ENCODE results near the gene CPA5. TPM values are rescaled to one million over a fixed set of nuclear protein-coding genes. Genes with fewer than 3 reads are reported as not detected.

The CPA5 gene
- total and polyA plus RNA-seq, 9 of the 15 experiments (the other 6 are each of a cell fraction or from before 2014, with no cell fraction given): 0.13 to 2.4 (median 0.91) TPM

DNA sequence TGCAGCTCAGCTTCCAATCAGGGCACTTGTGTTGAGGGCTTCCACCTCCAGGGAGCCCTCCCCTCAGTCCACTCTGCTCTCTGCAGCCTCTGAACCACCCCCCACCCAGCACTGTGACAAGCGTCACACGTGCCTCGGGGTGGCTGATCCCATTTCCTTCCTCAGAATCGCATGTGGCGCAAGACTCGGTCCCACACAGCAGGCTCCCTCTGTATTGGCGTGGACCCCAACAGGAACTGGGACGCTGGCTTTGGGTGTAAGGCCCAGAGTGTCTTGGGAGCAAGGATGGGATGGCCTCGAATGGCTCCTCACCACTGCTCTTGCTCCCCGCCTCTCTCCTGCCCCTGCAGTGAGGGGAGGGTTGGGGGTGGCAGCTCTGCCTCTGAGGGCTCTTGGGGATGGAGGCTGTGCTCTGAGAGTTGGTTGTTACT is 39.8 kb downstream of the CPA5 start:
- Histone ChIP-seq H4K20me1 (replicated peaks; ENCODE audit: control insufficient read depth, insufficient read depth, low read length) (no peaks in the 10 kb centered on the region), H3K4me3 (no peak overlapping the region), H3K36me3 (ENCODE audit: control insufficient read depth, insufficient read depth, low read length) (no peaks in the 10 kb centered on the region), H3K9me3 (replicated peaks; ENCODE audit: control insufficient read depth, insufficient read depth, low read depth, low read length) (no peaks in the 10 kb centered on the region), H3K4me2 (ENCODE audit: insufficient read depth, low read length) (no peak overlapping the region), H3K27me3 (ENCODE audit: control insufficient read depth in 2 of 2, insufficient read depth in 2 of 2, low read length in 2 of 2) (peaks cover 5 to 35% of the 10 kb centered on the region in 2 experiments; a peak in 4 of 5 replicates), H3K79me2 (ENCODE audit: control insufficient read depth, insufficient read depth, low read length) (no peaks in the 10 kb centered on the region), H3K27ac (ENCODE audit: extremely low read depth, low read depth, low read length) (no peak overlapping the region), H3K9me1 (ENCODE audit: control insufficient read depth, insufficient read depth, low read length) (no peaks in the 10 kb centered on the region), H3K9ac (ENCODE audit: insufficient read depth in 1 of 2, low read depth in 2 of 2, low read length in 2 of 2) (no peak overlapping the region), H3K4me1 (replicated peaks in 1 of 2; ENCODE audit: control insufficient read depth in 2 of 2, insufficient read depth in 2 of 2, low read length in 2 of 2) (peaks cover 7 to 22% of the 10 kb centered on the region in 2 experiments; a peak in 4 of 5 replicates), H2AFZ (ENCODE audit: low read depth, low read length) (no peak overlapping the region)
- 27% methylated on average over 10 of the region's 10 CpGs for WGBS (ENCODE audit: insufficient coverage, low coverage, missing lambda C conversion rate)
- TF ChIP-seq MECOM (CRISPR knock-in tag; IDR thresholded peaks at IDR 0.05) (no peak), ARHGAP35 (IDR thresholded peaks at IDR 0.05; ENCODE audit: partially characterized antibody) (no peak), NFATC3 (IDR thresholded peaks at IDR 0.05) (no peak), MTF1 (CRISPR knock-in tag; IDR thresholded peaks at IDR 0.05; ENCODE audit: borderline replicate concordance) (no peak), ZNF445 (CRISPR knock-in tag; IDR thresholded peaks at IDR 0.05; ENCODE audit: low read depth) (no peak), CSDE1 (IDR thresholded peaks at IDR 0.05) (no peak), PCBP2 (IDR thresholded peaks at IDR 0.05; ENCODE audit: low read depth, low read length, poor library complexity, severe bottlenecking) (no peak), PPARD (CRISPR knock-in tag; IDR thresholded peaks at IDR 0.05) (no peak), EHMT2 (IDR thresholded peaks at IDR 0.05) (no peak), HSF4 (CRISPR knock-in tag; IDR thresholded peaks at IDR 0.05; ENCODE audit: borderline replicate concordance) (no peak), WHSC1 (IDR thresholded peaks at IDR 0.05; ENCODE audit: low read length) (no peak), ZNF280A (IDR thresholded peaks at IDR 0.05; ENCODE audit: low read depth, partially characterized antibody) (no peak), TEAD4 (IDR thresholded peaks at IDR 0.05; ENCODE audit: low read length) (no peak), TEAD4 (CRISPR knock-in tag; IDR thresholded peaks at IDR 0.05; ENCODE audit: borderline replicate concordance) (no peak)
- TF ChIP-seq, protein P1, sequence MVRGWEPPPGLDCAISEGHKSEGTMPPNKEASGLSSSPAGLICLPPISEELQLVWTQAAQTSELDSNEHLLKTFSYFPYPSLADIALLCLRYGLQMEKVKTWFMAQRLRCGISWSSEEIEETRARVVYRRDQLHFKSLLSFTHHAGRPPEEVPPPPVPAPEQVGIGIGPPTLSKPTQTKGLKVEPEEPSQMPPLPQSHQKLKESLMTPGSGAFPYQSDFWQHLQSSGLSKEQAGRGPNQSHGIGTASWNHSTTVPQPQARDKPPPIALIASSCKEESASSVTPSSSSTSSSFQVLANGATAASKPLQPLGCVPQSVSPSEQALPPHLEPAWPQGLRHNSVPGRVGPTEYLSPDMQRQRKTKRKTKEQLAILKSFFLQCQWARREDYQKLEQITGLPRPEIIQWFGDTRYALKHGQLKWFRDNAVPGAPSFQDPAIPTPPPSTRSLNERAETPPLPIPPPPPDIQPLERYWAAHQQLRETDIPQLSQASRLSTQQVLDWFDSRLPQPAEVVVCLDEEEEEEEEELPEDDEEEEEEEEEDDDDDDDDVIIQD (CRISPR knock-in tag; IDR thresholded peaks at IDR 0.05): no peak
- TF ChIP-seq, protein P2, sequence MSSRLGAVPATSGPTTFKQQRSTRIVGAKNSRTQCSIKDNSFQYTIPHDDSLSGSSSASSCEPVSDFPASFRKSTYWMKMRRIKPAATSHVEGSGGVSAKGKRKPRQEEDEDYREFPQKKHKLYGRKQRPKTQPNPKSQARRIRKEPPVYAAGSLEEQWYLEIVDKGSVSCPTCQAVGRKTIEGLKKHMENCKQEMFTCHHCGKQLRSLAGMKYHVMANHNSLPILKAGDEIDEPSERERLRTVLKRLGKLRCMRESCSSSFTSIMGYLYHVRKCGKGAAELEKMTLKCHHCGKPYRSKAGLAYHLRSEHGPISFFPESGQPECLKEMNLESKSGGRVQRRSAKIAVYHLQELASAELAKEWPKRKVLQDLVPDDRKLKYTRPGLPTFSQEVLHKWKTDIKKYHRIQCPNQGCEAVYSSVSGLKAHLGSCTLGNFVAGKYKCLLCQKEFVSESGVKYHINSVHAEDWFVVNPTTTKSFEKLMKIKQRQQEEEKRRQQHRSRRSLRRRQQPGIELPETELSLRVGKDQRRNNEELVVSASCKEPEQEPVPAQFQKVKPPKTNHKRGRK (tag; IDR thresholded peaks at IDR 0.05): no peak
- TF ChIP-seq, protein P3, sequence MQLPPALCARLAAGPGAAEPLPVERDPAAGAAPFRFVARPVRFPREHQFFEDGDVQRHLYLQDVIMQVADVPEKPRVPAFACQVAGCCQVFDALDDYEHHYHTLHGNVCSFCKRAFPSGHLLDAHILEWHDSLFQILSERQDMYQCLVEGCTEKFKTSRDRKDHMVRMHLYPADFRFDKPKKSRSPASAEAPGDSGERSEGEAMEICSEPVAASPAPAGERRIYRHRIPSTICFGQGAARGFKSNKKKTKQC (CRISPR knock-in tag; IDR thresholded peaks at IDR 0.05): no peak
- no TSS peak for BruUV-seq (replicated peaks)
- in situ Hi-C loops (cut with MboI) (no loop called here), intact Hi-C loops (cut with micrococcal nuclease) (no loop called here)
- FAIRE-seq: no peak
- no peak for ATAC-seq
- no peak for DNase-seq (ENCODE audit: extremely low read depth in 1 of 4, low spot score in 3 of 4)
- POLR2A ChIA-PET: no interaction called here
- CTCF ChIA-PET (ENCODE audit: low intra/inter-chr PET ratio): no interaction called here

All from K562 (cell line).